ENCODE results near the gene ACSL3. TPM values are rescaled to one million over a fixed set of nuclear protein-coding genes. Genes with fewer than 3 reads are reported as not detected.
"Not testable (repeated sequence)": the region's sequence is repeated elsewhere in the genome, so short reads cannot be mapped to it uniquely, and the experiment has no call there.

The ACSL3 gene
- total RNA-seq, 1 donor from 2014 or later, result 65.8 TPM

DNA sequence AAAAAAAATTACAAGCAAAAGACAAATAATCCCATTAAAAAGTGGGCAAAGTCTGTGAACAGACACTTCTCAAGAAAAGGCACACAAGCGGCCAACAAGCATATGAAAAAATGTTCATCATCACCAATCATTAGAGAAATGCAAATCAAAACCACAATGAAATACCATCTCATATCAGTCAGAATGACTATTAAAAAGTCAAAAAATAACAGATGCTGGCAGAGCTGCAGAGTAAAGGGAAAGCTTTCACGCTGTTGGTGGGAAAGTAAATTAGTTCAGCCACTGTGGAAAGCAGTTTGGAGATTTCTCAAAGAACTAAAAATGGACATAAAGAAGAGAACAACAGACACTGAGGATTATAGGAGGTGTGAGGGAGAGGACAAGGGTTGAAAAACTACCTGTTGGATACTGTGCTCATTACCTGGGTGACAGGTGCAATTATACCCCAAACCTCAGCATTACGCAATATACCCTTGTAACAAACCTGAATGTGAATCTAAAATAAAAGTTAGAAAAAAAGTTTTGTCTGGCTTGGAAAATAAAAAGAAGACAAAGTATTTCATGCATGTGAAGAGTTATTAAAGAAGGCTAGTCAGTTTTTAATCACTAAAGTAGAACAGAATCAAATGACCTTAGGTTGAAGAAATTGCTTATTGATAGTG, 8.7 kb upstream of the ACSL3 start:
- DNase-seq (ENCODE audit: low read depth), result no peak

DNA sequence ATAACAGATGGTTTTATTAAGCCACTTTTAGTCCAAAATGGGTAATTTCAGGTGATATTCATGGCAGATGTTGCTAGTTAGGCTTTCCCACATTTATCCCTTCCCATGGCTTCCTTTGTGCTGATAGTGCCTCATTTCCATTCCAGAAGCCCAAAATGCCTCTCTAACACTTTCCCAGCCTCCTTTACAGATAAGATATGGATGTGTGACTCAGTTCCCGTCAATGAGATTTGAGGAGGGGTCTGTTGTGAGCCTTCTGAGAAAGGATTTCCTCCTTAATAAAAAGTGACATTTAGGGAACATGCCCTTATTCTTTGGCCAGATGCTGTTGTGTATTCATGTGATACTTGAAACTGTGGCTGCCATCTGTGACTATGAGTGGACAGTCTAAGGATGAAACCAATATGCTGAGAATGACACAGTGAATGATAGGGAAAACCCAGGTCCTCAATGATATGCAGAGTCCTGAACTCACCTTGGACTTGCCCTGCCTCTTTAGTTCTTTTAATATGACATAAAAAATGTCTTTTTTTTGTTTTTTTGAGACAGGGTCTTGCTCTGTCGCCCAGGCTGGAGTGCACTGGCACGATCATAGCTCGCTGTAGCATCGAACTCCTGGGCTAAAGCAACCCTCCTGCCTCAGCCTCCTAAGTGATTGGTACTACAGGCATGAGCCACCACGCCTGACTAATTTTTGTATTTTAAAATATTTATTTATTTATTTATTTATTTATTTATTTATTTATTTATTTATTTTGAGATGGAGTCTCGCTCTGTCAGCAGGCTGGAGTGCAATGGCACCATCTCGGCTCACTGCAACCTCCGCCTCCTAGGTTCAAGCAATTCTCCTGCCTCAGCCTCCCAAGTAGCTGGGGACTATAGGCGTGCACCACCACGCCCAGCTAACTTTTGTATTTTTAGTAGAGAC, 5.8 kb upstream of the ACSL3 start:
- no peak for DNase-seq (ENCODE audit: low read depth)

DNA sequence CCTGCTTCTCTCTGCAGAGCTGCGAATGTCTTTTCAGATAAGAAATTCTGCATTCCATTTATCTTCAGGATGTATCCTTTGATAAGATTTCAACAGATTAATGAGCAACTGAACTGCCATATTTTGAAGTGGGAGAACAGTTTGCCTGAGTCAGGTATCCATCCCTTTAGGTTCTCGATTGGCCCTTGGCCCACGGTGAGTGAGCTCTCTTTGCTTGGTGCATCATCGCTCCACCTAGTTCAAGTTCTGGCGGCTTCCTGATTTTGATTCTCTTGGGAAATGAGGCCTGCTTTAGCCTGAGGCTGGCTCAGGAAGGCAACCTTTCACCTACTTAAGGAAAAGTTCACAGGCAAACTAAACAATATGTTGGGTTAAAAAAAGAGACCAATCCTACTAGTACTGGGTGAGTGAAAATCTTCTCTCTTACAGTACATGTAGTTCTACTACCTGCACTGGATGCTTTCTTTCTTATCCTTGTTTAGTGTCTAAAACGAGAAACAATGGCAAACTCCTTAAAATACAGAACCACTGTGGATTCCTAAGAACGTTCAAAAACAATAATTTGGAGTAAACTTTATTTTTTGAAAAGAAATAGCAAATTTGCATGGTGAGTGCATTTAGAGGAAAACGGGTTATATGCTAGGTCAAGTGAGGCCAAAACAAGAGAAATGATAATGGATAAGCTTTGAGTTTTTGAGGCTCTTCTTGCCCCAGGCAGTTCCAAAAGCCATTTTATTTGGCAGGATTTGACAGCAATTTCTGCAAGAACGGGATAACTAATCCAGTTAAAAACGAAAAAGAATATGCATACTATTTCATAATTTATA, 837 bp upstream of the ACSL3 start:
- DNase-seq (ENCODE audit: low read depth), result peak; percentile 91

DNA sequence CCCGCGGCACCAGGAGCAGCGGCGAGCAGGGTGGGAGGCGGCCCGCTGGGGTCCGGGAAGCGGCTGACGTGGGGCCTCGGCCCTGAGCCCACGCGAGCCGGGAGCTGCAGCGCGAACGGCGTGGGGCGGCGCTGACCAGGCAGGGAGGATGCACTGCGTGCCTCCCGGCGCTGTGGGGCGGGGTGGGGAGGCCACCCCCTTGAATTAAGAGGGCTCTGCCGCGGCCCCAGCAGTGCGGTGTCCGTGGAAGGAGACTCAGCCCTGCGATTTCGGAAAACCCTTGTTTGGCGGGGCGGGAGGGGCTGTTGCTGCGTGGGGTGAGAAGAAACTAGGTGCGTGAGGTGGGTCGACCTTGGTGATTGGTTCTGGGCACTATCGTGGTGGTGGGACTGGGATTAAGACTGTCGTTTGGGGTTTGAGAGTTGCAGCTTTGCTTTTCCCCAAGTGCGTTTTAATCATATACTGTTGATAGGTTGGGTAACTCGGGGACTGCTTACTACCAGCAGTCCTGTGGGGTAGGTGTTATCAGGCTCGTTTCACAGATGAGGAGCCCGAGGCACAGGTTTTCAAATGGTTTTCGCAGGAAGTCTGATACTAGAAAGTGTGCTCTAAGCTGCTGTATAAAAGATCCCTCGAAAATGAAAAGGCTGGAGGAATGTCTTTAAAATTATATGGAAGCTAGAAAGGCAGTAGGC, 722 bp downstream of the ACSL3 start:
- no peak for DNase-seq (ENCODE audit: low read depth)

DNA sequence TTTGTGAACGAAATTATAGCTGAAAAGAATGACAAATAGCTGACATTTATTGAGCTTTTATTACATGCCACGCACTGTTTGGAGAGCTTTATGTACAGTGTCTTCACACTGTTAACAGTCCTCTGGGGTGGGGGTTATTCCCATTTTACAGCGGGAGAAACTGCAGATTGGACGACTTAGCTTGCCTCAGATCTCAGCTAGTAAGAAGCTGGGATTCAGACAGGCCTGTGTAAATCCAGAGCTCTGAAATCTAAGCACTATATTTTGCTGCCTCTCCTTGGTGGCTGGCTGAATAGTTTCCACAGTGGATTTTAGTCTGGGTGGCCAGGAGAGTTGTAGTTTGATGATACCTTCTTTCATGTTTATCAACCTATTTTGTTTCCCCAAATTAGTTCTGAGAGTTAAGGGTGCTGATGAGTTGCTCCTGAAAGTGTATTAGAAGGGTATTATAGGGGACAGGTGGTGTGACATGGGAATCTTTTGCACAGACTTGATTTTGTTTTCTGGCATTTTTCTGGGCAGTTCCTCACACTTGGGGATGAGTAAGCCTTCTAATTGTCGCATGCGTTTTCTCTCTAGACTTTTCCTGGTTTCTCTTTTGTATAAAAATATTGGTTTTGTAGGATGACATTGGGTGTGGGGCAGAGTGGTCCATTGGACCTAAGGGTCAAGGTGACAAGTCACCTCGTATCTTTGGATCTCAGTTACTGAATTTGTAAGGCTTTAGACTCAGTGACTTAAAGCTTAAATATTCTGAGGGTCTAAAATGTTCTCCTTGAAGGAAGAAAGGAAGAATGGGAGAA, 1.5 kb downstream of the ACSL3 start:
- DNase-seq (ENCODE audit: low read depth), result peak; percentile 61

DNA sequence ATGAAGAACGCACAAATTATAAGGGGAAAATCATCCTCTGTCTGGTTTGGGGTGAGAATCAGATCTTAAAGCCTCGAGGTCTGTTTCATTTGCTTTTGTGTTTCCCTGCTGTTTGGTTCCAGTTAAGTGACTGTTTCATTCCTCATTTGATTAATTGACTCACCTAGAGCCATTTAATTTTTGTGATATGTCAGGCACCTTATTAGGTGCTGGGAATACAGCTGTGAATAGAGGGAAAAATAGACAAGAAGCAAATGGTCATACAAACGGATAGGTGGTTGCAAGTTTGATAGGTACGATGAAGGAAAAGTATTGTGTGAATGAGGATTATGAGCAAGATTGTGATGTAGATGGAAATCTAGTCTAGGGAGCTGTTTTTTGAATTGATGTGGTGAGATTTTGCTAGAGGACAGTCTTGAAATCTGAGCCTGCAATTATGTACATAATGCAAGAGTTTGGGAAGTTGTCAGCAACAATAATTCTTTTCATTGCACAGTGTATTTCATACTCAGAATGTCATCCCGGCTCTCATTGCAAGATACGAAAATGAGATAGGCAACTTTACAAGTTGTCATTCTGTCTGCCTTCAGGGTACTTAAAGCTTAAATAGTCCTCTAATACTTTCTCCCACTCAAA, 2.2 kb downstream of the ACSL3 start:
- DNase-seq (ENCODE audit: low read depth), result no peak

DNA sequence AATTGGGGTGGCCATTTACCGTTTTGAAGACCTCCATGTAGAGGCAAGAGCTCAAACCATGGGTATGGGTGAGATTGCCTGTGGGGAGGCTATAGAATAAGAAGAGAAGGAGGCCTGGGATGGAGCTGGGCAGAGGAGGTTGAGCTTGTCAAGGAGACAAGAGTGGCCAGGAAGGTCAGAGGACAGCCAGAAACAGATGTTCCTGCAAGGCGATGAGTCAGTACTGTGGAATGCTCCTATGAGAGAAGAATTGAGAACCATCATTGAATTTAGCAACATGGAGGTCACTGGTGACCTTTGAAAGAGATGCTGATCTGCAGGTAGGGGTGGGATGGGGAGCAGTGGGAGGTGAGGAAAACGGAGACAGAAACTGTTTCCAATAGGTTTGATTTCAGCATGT, 3.5 kb downstream of the ACSL3 start:
- peak; percentile 35 for DNase-seq (ENCODE audit: low read depth)

DNA sequence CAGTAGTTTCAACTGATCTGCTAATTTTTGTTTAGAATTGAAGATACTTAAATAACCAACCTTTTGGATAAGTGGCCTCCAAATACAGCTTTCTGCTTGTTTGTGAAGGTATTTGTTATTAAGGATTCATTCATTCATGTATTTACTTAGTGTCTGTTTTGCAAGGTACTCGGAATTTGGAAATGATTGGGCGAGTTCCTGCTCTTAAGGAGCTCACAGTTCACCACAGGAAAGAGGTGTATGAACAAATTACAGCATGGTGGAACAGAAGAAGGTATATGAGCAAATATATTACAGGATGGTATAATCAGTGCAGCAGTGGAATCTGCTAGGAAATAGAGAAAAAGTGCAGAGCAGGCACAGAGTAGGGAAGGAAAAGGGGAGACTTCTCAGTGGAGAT, 4.5 kb downstream of the ACSL3 start:
- no peak for DNase-seq (ENCODE audit: low read depth)

DNA sequence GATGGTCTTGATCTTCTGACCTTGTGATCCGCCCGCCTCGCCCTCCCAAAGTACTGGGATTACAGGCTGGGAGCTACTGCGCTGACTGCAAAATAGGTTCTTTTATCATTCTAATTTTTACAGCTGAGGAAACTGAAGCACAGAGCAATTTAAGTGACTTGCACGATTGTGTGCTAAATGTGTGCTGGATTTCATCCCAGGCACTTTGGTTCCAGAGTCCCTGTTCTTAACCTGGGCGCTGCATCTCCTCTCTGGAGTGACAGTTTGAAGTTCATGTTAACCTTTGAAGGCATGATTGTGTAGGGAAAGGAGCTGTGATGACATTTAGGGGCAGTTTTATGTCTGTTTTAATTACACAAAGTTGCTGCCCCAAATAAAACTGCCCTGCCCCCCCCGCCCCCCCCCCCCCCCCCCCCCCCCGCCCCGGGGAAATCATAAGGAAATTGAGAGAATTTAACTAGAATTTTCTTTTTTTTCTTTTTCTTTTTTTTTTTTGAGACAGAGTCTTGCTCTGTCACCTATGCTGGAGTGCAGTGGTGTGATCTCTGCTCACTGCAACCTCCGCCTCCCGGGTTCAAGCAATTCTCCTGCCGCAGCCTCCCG, 5.6 kb downstream of the ACSL3 start:
- no peak for DNase-seq (ENCODE audit: low read depth)

DNA sequence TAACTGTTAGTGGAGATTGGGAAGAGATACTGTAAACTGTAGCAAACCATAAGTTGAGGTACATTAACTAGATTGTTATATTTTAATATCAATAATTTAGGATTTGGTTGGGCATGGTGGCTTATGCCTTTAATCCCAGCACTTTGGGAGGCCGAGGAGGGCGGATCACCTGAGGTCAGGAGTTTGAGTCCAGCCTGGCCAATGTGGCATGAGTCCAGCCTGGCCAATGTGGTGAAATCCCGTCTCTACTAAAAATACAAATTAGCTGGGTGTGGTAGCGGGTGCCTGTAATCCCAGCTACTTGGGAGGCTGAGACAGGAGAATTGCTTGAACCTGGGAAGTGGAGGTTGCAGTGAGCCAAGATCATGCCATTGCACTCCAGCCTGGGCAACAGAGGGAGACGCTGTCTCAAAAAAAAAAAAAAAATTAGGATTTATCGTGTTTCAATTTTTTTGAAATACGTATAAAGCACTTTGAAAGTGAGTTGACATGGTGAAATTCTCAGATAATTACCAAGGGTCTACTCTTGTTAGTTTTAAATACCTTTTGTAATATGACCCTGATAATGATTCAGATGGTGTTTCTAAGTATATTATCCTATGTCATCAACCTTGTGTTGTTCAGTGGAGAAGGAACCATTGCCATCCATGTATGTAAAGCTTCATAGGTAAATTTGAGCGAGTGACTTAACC, 7.9 kb downstream of the ACSL3 start:
- DNase-seq (ENCODE audit: low read depth), result not testable (repeated sequence)

DNA sequence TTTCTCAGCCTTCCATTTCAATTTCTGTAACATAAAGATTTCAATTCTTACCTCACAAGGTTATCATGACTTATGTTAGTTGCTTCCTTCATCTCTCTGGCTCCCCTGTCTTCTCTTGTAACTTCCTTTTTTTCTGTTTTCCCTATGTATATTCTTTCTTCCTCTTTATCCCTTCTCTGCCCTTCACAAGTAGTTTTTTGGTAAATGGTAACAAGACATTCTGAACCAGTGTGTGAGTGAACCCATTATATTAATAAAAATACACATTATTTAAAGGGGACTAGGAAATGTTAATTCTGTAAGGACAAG, 8.4 kb downstream of the ACSL3 start:
- DNase-seq (ENCODE audit: low read depth), result no peak

DNA sequence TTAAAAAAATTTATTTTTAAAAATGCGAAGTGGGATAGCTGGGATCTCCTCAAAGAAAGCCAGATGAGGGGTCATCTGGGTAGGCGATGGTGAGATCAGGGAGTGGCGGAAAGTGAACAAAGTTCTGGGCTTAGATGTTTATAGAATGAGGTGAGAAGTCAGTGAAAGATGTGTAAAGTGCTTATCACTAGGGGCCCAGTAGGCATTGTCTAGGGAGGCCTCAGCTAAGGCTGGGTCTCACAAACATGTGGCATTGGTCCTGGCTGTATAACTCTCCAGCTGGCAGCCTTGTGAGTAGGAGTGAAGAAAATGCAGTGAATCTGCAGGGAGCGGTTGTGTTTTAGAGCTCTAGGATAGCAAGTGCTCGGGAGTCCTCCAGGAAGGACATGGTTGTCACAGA, 10.5 kb downstream of the ACSL3 start:
- no peak for DNase-seq (ENCODE audit: low read depth)

DNA sequence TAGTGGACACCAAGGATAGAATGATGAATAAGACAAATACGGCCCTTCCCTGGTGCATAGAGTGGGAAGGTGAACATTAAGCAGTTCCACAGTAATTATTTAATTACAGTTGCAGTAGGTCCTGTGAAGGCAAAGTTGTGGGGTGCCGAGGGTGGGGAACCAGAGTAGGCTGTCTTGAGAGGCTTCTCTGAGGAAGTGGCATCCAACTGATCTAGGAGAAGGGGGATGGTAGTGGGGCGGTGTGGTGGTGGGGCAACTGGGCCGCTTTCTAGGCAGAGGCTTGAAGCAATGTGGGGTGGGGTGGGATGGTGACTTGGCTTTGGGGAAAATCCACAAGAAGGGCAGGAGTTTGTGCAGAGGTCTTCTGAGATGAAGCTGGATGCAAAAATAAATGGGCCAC, 11.7 kb downstream of the ACSL3 start:
- DNase-seq (ENCODE audit: low read depth), result no peak

DNA sequence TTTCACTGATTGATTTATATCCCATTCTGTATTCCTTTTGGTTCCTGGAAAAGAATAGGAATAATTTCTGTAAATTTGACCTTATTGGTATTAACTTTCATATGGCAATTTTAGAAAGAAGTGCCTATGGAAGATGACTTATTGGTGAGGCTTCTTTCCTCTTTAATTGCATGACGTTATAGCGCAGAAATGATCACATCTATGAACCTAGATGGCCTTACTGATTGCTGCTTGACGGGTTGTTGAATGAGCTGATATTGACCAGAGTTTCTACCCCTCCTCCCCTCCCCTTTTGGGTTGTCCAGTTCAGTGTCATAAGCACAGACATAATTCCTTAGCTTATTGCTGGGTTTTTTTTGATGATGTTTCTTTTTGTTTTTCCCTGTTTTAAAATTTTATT, 14.6 kb downstream of the ACSL3 start:
- no peak for DNase-seq (ENCODE audit: low read depth)

DNA sequence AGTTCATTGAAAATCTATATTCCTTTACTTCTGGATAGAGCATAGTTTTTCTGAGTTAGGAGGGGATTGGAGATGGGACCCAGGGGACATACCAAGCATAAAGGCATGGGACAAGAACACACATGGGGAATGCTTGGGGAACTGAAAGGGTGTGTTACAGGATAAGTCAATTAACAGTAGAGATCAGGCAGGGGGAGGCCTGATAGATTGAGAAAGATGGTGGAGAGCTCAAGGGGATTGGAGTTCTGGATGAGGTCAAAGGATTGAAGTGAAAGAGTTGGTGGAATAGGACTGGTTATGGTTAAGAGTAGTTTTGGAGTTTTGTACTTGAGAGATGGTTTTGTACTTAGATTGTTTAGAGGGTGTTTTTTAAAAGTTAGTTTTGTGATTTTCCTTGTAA, 16.1 kb downstream of the ACSL3 start:
- DNase-seq (ENCODE audit: low read depth), result no peak

DNA sequence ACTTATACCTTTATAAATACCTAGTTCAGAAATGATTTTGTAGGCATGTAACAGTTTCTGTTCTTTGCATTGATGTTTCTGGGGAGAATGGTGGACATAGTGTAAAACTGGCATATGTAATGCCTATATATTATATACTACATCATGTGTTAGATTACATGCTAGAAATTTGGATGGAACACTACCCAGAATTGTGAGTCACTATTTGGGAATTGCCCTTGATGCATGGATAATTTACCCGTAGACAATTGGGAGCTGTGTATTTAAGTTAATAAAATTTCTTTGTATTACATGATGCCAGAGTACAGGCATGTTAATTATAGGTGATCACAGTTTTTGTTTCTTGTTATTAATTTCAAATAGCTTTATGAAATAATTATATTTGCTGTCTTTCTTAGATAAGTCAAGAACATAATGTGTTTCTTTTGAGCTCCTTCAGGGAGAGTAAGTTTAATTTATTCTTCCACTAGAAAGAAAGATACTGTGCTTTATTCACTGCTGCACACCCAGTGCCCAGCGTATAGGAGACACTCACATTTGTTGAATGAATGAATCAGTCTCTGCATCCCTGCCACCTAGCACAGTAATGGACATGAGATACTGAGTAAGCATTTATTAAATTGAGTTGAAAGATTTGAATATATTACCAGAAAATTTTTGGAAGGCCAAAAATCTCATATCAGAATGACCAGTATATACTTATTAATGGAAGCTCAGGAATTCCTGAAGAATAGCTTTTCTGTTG, 16.9 kb downstream of the ACSL3 start:
- no peak for DNase-seq (ENCODE audit: low read depth)

DNA sequence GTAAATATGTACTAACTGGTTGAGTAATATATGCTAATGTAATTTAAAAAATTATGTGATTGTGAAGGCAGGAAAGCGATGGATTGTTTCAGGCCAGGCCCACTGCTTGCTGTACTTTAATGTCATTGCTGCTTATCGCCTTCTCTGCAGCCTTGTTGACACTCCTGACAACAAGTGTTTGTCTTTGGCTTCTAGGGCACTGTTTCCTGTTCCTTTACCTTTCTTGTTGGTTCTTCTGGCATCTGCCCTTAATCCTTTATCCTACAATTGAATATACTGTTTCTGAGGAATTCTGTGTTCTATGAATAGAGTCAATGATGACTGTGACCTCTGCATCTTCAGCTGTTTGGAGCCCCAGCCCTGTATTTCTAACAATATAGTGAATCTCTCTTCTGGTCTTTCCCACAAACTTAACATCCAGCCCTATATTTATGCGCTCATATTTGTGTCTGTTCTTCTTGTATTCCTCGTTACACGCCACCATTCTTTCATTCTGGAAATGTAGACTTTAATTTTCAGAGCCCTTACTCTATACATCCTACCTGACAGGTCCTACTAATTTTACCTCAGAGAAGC, 17.6 kb downstream of the ACSL3 start:
- no peak for DNase-seq (ENCODE audit: low read depth)

DNA sequence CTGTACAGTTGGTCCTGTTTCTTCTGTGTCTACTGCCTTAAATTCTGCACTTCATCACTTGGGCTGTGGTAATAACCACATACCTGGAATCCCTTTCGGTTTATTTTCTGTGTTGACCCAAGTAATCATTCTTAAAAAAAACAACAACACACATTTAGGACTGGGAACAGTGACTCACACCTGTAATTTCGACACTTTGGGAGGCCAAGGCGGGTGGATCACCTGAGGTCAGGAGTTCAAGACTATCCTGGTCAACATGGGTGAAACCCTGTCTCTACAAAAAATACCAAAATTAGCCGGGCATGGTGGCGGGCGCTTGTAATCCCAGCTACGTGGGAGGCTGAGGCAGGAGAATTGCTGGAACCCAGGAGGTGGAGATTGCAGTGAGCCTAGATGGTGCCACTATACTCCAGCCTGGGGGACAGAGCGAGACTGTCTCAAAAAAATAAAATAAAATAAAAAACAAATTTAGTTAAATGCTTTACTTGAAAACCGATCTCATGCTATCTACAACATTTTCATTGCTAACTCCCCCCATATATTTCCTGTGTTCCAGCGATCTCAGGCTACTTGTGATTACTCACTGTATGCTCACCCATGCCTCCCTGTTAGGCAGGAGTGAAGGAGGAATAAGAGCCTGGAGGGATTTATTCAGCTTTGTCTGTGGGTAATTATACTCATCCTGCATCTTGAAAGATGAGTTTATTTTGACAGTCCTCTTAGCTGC, 18.2 kb downstream of the ACSL3 start:
- peak; percentile 87 for DNase-seq (ENCODE audit: low read depth)

Measured in renal cortical epithelial cell (primary cell).